A673 (cell line): ENCODE data around the gene ADORA2B. TPM values are rescaled to one million over a fixed set of nuclear protein-coding genes. Genes with fewer than 3 reads are reported as not detected.
"Not testable (repeated sequence)": the region's sequence is repeated elsewhere in the genome, so short reads cannot be mapped to it uniquely, and the experiment has no call there.

Source experiments
- BruUV-seq: library from RNA; stranded (reverse); fragments of 400-500 nt; replicated peaks from 2 replicates; lab custom pipeline; 2021; lab: Mats Ljungman, UMichigan
- CTCF ChIA-PET: fragments of 300-600 bp; sonication (Branson Sonifier 250); formaldehyde crosslinking; loops from one replicate; lab custom pipeline; 2022; ENCODE audit warnings: antibody characterized with exemption; lab: Charles Lee
- POLR2A ChIA-PET: fragments of 300-600 bp; sonication (Branson Sonifier 250); formaldehyde crosslinking; loops from one replicate; lab custom pipeline; 2022; ENCODE audit warnings: antibody characterized with exemption; ENCODE audit not compliant: low non-redundant PET; lab: Charles Lee
- DNase-seq: peaks from one replicate; pipeline ENCODE4 v3.0.0-alpha.2; 2015; ENCODE audit warnings: low spot score
- H3K27ac ChIP-seq: fragments of 200-600 bp; sonication (generic); 2 replicates; pipeline ENCODE4 v1.5.1; 2016; ENCODE audit warnings: mixed run types, low read depth, mild to moderate bottlenecking, mixed read lengths, antibody characterized with exemption, low read length; ENCODE audit not compliant: poor library complexity, severe bottlenecking
- H3K27me3 ChIP-seq: fragments of 200-600 bp; sonication (generic); replicated peaks from 2 replicates; pipeline ENCODE4 v1.6.1; 2017; ENCODE audit warnings: mixed run types, low read depth, mild to moderate bottlenecking, mixed read lengths, antibody characterized with exemption, low read length; ENCODE audit not compliant: insufficient read depth, poor library complexity
- H3K36me3 ChIP-seq: fragments of 200-600 bp; sonication (generic); 2 replicates; pipeline ENCODE4 v1.6.1; 2016; ENCODE audit warnings: mixed run types, mild to moderate bottlenecking, mixed read lengths, antibody characterized with exemption, low read length; ENCODE audit not compliant: insufficient read depth, poor library complexity, severe bottlenecking
- H3K4me1 ChIP-seq: fragments of 200-600 bp; sonication (generic); 2 replicates; pipeline ENCODE4 v1.6.1; 2017; ENCODE audit warnings: mixed run types, mild to moderate bottlenecking, mixed read lengths, antibody characterized with exemption, low read length; ENCODE audit not compliant: insufficient read depth, poor library complexity, severe bottlenecking
- H3K4me3 ChIP-seq: fragments of 200-600 bp; sonication (generic); 2 replicates; pipeline ENCODE4 v1.5.1; 2016; ENCODE audit warnings: low read depth, mixed run types, mild to moderate bottlenecking, mixed read lengths, low read length; ENCODE audit not compliant: poor library complexity, severe bottlenecking
- H3K9me3 ChIP-seq: fragments of 200-600 bp; sonication (generic); 2 replicates; pipeline ENCODE4 v1.6.1; 2016; ENCODE audit warnings: mixed run types, low read depth, mild to moderate bottlenecking, mixed read lengths, antibody characterized with exemption, low read length; ENCODE audit not compliant: poor library complexity, severe bottlenecking
- EZH2 ChIP-seq: fragments of 200-600 bp; sonication (generic); IDR thresholded peaks from 2 replicates; pipeline ENCODE4 v1.6.1; 2017; ENCODE audit warnings: borderline replicate concordance, low read depth, mild to moderate bottlenecking, mixed read lengths, antibody characterized with exemption, low read length; ENCODE audit not compliant: poor library complexity, severe bottlenecking
- intact Hi-C: fragments of 100-400 bp; cut with micrococcal nuclease; formaldehyde crosslinking; loops from one replicate; pipeline ENCODE4 v1.10.0; 2022; ENCODE audit not compliant: unreplicated experiment
- total RNA-seq: library from RNA; stranded (reverse); gene quantifications from 2 replicates; pipeline ENCODE4 v1.2.3, GENCODE V29; 2021
- TF ChIP-seq, protein P1 (sequence below): fragments of 300-800, 200-600 bp; sonication (generic); conservative IDR thresholded peaks from 2 replicates; pipeline ENCODE4 v1.5.1; 2017; ENCODE audit warnings: low read depth, mild to moderate bottlenecking, antibody characterized with exemption, low read length, moderate library complexity, mixed read lengths

ADORA2B gene
- total RNA-seq, 1 experiment from 2014 or later, result 3.9 TPM

DNA sequence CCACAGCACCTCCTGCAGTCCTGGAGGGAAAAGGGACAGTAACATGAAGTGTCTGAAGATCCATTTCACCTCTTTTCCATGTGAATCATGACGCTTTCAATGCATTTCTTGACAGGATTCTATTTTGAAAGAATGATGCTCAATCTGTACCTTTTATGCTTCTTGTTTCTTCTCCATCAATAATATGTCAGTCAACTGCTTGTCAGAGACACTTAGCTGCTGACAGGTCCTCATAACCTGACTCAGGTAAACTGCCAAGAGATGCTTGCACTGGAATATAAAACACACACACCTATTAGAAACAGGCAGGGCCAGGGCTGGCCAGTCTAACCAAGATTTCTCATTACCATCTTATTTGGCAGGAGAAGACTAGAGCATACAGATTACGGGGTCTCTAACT is 33.0 kb downstream of the ADORA2B start:
- TF ChIP-seq, protein P1, sequence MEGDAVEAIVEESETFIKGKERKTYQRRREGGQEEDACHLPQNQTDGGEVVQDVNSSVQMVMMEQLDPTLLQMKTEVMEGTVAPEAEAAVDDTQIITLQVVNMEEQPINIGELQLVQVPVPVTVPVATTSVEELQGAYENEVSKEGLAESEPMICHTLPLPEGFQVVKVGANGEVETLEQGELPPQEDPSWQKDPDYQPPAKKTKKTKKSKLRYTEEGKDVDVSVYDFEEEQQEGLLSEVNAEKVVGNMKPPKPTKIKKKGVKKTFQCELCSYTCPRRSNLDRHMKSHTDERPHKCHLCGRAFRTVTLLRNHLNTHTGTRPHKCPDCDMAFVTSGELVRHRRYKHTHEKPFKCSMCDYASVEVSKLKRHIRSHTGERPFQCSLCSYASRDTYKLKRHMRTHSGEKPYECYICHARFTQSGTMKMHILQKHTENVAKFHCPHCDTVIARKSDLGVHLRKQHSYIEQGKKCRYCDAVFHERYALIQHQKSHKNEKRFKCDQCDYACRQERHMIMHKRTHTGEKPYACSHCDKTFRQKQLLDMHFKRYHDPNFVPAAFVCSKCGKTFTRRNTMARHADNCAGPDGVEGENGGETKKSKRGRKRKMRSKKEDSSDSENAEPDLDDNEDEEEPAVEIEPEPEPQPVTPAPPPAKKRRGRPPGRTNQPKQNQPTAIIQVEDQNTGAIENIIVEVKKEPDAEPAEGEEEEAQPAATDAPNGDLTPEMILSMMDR, result no peak
- TF ChIP-seq EZH2, result no peak
- Histone ChIP-seq H3K27ac (no peak overlapping the region), H3K27me3 (no peaks in the 10 kb centered on the region), H3K4me3 (no peak overlapping the region), H3K4me1 (peaks cover 8% of the 10 kb centered on the region), H3K9me3 (no peaks in the 10 kb centered on the region), H3K36me3 (peaks cover 6% of the 10 kb centered on the region)
- ChIA-PET POLR2A (no interaction called here), CTCF (no interaction called here)
- BruUV-seq, result no TSS peak
- no peak for DNase-seq
- intact Hi-C loops, result no loop called here

DNA sequence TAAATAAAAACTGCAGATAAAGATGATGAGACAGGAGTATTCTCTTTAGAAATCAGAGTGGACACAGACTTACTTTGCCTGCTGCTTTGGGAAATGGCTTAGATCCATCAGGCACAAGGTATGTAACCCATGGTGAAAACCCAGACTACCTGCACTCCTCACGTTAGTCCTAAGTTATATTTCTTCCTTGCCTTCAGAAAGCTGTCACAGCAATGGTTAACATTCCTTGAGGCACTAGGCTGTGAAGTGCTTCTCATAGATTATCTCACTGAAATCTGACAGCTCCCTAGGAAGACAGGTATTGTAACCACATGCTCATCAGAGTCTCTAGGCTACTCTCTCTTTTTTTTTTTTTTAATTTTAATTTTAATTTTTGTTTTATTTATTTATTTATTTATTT is 33.7 kb downstream of the ADORA2B start:
- Histone ChIP-seq H3K9me3 (no peaks in the 10 kb centered on the region), H3K27me3 (no peaks in the 10 kb centered on the region), H3K27ac (no peak overlapping the region), H3K36me3 (peaks cover 6% of the 10 kb centered on the region), H3K4me3 (no peak overlapping the region), H3K4me1 (peaks cover 5% of the 10 kb centered on the region)
- ChIA-PET CTCF (no interaction called here), POLR2A (no interaction called here)
- TF ChIP-seq, protein P1, result no peak
- TF ChIP-seq EZH2, result no peak
- no TSS peak for BruUV-seq
- no peak for DNase-seq
- intact Hi-C loops, result no loop called here

DNA sequence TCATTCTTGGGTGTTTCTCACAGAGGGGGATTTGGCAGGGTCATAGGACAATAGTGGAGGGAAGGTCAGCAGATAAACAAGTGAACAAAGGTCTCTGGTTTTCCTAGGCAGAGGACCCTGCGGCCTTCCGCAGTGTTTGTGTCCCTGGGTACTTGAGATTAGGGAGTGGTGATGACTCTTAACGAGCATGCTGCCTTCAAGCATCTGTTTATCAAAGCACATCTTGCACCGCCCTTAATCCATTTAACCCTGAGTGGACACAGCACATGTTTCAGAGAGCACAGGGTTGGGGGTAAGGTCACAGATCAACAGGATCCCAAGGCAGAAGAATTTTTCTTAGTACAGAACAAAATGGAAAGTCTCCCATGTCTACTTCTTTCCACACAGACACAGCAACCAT is 34.1 kb downstream of the ADORA2B start:
- H3K4me3 ChIP-seq, POLR2A ChIA-PET, BruUV-seq, H3K27me3 ChIP-seq, H3K9me3 ChIP-seq, H3K4me1 ChIP-seq, H3K36me3 ChIP-seq, intact Hi-C loops, CTCF ChIA-PET, DNase-seq, H3K27ac ChIP-seq: not testable (repeated sequence)

DNA sequence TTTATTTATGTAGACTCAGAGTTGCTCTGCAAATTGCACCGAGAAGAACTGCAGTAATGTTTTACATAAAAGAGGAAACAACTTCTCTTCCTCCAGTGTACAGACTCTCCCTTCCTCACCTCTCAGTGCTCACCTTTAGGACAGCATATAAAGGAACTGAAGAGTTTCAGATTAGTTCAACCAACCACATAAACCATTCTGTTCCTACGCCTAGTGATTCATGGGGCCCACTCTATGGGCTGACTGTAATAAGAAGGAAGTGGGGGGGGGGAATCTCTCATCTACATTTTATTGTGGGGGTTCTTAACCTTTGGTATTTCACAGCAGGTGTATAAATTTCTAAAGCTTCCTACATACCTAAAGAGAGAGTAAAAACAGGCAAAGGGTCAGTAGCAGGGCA is 36.3 kb downstream of the ADORA2B start:
- DNase-seq, result no peak
- no peaks in the 10 kb centered on the region for H3K4me1 ChIP-seq
- H3K9me3 ChIP-seq, result no peaks in the 10 kb centered on the region
- intact Hi-C loops, result no loop called here
- BruUV-seq, result no TSS peak
- H3K27ac ChIP-seq, result no peak overlapping the region
- peaks cover 6% of the 10 kb centered on the region for H3K36me3 ChIP-seq
- no peak for TF ChIP-seq EZH2
- TF ChIP-seq, protein P1, result no peak
- POLR2A ChIA-PET, result interaction anchor here (0.6 kb wide), 1 partner anchor 80 kb away, joined by 3 read pairs; no protein-coding TSS in a partner anchor
- no peak overlapping the region for H3K4me3 ChIP-seq
- no peaks in the 10 kb centered on the region for H3K27me3 ChIP-seq
- CTCF ChIA-PET, result no interaction called here
